Endothelial cell of umbilical vein (primary cell): ENCODE measurements around the gene GNA12. TPM values are rescaled to one million over a fixed set of nuclear protein-coding genes. Genes with fewer than 3 reads are reported as not detected.
A peak's percentile ranks its signal among the peaks of the same experiment; 100 is the strongest.

Source experiments
- BruUV-seq: library from RNA; stranded (reverse); fragments of 400-500 nt; replicated peaks from 2 replicates; lab custom pipeline; 2021; lab: Mats Ljungman, UMichigan
- CTCF ChIA-PET: fragments of 300-600, 350-600 bp; sonication (Branson Sonifier 250); formaldehyde crosslinking; loops from one replicate; lab custom pipeline; 2021; ENCODE audit warnings: antibody characterized with exemption, inconsistent platforms; lab: Charles Lee
- POLR2A ChIA-PET: fragments of 300-600, 350-600 bp; sonication (Branson Sonifier 250); formaldehyde crosslinking; loops from one replicate; lab custom pipeline; 2021; ENCODE audit warnings: antibody characterized with exemption, inconsistent platforms; lab: Charles Lee
- DNase-seq: peaks from one replicate; pipeline ENCODE4 v3.0.0-alpha.2; 2011; ENCODE audit warnings: low read depth, low spot score
- FAIRE-seq: peaks from 2 replicates; lab custom pipeline; 2011; peaks lifted over from hg19 to GRCh38; lab: Jason Lieb, UNC
- H2AFZ ChIP-seq: 2 replicates; pipeline ENCODE4 v1.6.0; 2012; ENCODE audit warnings: low read depth, low read length, control low read depth, inconsistent platforms
- H3K27ac ChIP-seq: 2 replicates; pipeline ENCODE4 v1.5.1; 2011; ENCODE audit warnings: low read depth, mild to moderate bottlenecking, control low read depth, low read length, moderate library complexity; ENCODE audit not compliant: insufficient read depth
- H3K27me3 ChIP-seq, 2 experiments: 2 replicates each; pipeline versions ENCODE4 v1.6.0 to v1.6.1; 2011; ENCODE audit warnings: low read length in 2 of 2, mixed read lengths in 1 of 2; ENCODE audit not compliant: control insufficient read depth in 2 of 2, insufficient read depth in 2 of 2
- H3K36me3 ChIP-seq, 2 experiments: 2 replicates in 1 of 2; 3 replicates in 1 of 2; pipeline ENCODE4 v1.5.1; 2011; ENCODE audit warnings: low read length in 2 of 2, mild to moderate bottlenecking in 1 of 2, moderate library complexity in 1 of 2; ENCODE audit not compliant: control insufficient read depth in 2 of 2, insufficient read depth in 2 of 2; ENCODE audit errors: extremely low read depth in 1 of 2
- H3K4me1 ChIP-seq: 3 replicates; pipeline ENCODE4 v1.5.1; 2011; ENCODE audit warnings: mild to moderate bottlenecking, low read length; ENCODE audit not compliant: control insufficient read depth, insufficient read depth; ENCODE audit errors: extremely low read depth
- H3K4me2 ChIP-seq: 2 replicates; pipeline ENCODE4 v1.6.1; 2011; ENCODE audit warnings: low read length, control low read depth, mixed read lengths; ENCODE audit not compliant: insufficient read depth
- H3K4me3 ChIP-seq, 3 experiments: fragments of 200-600 bp in 1 of 3; sonication (generic), shearing (Covaris generic) in 1 of 3; replicated peaks in 1 of 3; 2 replicates each; pipeline ENCODE4 v1.5.1; 2011 to 2016; ENCODE audit warnings: control low read depth in 3 of 3, low read length in 3 of 3, mild to moderate bottlenecking in 2 of 3, inconsistent platforms in 1 of 3, low read depth in 1 of 3, moderate library complexity in 1 of 3; ENCODE audit not compliant: insufficient read depth in 1 of 3
- H3K79me2 ChIP-seq: 2 replicates; pipeline ENCODE4 v1.6.0; 2012; ENCODE audit warnings: low read length, inconsistent platforms; ENCODE audit not compliant: control insufficient read depth, insufficient read depth
- H3K9ac ChIP-seq: replicated peaks from 2 replicates; pipeline ENCODE3; 2011; ENCODE audit warnings: low read length, control low read depth; ENCODE audit not compliant: insufficient read depth; ENCODE audit errors: extremely low read depth
- H3K9me1 ChIP-seq: replicated peaks from 3 replicates; pipeline ENCODE4 v1.6.0; 2011; ENCODE audit warnings: mild to moderate bottlenecking, low read length; ENCODE audit not compliant: control insufficient read depth, insufficient read depth; ENCODE audit errors: extremely low read depth
- H3K9me3 ChIP-seq: replicated peaks from 2 replicates; pipeline ENCODE4 v1.5.1; 2012; ENCODE audit warnings: low read length, inconsistent platforms; ENCODE audit not compliant: control insufficient read depth, insufficient read depth
- H4K20me1 ChIP-seq: replicated peaks from 2 replicates; pipeline ENCODE3; 2011; ENCODE audit warnings: mild to moderate bottlenecking, low read length; ENCODE audit not compliant: control insufficient read depth, insufficient read depth; ENCODE audit errors: extremely low read depth
- CTCF ChIP-seq, 2 donors: IDR thresholded peaks; 1 replicate in 1 of 2; 2 replicates in 1 of 2; pipeline ENCODE4 v1.5.1; 2011; ENCODE audit warnings: low read length in 2 of 2, mild to moderate bottlenecking in 2 of 2, moderate library complexity in 2 of 2, control low read depth in 1 of 2, inconsistent platforms in 1 of 2, low read depth in 1 of 2; ENCODE audit not compliant: insufficient read depth in 1 of 2; ENCODE audit errors: extremely low read depth in 1 of 2
- EZH2 ChIP-seq: IDR thresholded peaks from 2 replicates; pipeline ENCODE4 v1.6.1; 2012; ENCODE audit warnings: borderline replicate concordance, low read depth, mild to moderate bottlenecking, moderate library complexity, low read length, inconsistent platforms; ENCODE audit not compliant: severe bottlenecking
- dilution Hi-C: fragments of 300-500 bp; cut with MboI; formaldehyde crosslinking; loops from one replicate; pipeline ENCODE4 v1.15.0; 2019; ENCODE audit warnings: low sequenced_read_pairs; ENCODE audit not compliant: extremely low pct_ligation_motif_present
- intact Hi-C: fragments of 100-400 bp; cut with micrococcal nuclease; formaldehyde crosslinking; loops from one replicate; pipeline ENCODE4 v1.10.0; 2022
- polyA plus RNA-seq, 4 experiments: library from polyadenylated mRNA; depleted of rRNA in 3 of 4; stranded (reverse) in 3 of 4; unstranded in 1 of 4; fragments of >200 nt; gene quantifications; 2 replicates each; pipeline versions ENCODE4 v1.2.1 to v1.2.3, GENCODE V29; 2011 to 2012; ENCODE audit warnings: missing spikeins in 1 of 4
- total RNA-seq: library from RNA; stranded (reverse); gene quantifications from 2 replicates; pipeline ENCODE4 v1.2.3, GENCODE V29; 2021

Gene GNA12
- total and polyA plus RNA-seq, 2 donors (not counting 3 experiments of a cell fraction or from before 2014, with no cell fraction given), result 63.0 to 75.1 TPM

GRCh38 chr7:2680792-2681490 lies 163.2 kb downstream of the GNA12 start:
- POLR2A ChIA-PET, result no interaction called here

More at GRCh38 chr7:2680792-2681490, 163.2 kb downstream of the GNA12 start:
- Histone ChIP-seq H3K79me2 (no peaks in the 10 kb centered on the region), H3K4me2 (no peak overlapping the region), H3K36me3 (no peaks in the 10 kb centered on the region), H3K27me3 (no peaks in the 10 kb centered on the region), H3K4me3 (no peak overlapping the region), H4K20me1 (no peaks in the 10 kb centered on the region), H3K9me3 (no peaks in the 10 kb centered on the region), H3K27ac (no peak overlapping the region), H2AFZ (no peak overlapping the region), H3K4me1 (no peaks in the 10 kb centered on the region), H3K9ac (no peak overlapping the region), H3K9me1 (no peaks in the 10 kb centered on the region)
- BruUV-seq, result no TSS peak
- dilution Hi-C loops (no loop called here), intact Hi-C loops (loop anchor here (1.0 to 2.0 kb wide), 4 partner anchors 72 to 230 kb away; no protein-coding TSS in a partner anchor)
- FAIRE-seq (peak; percentile 87), DNase-seq (peak; percentile 65)
- CTCF ChIA-PET, result interaction anchor here (0.6 to 3.7 kb wide), 30 partner anchors 9 to 268 kb away, joined by 3 to 83 read pairs (median 5); partner anchors contain the start of gene IQCE
- no peak for TF ChIP-seq EZH2
- peak; percentile 65 to 83 for TF ChIP-seq CTCF (IDR thresholded peaks at IDR 0.05; ENCODE audit: extremely low read depth in 1 of 2, insufficient read depth in 1 of 2, low read depth in 1 of 2, low read length in 2 of 2)
